H9 (cell line): Measurements from ENCODE around the gene RFNG. TPM values are rescaled to one million over a fixed set of nuclear protein-coding genes. Genes with fewer than 3 reads are reported as not detected.
A peak's percentile ranks its signal among the peaks of the same experiment; 100 is the strongest.

ENCODE experiments used
- DNase-seq: peaks from one replicate; pipeline ENCODE4 v3.0.0-alpha.2; 2017
- H2AFZ ChIP-seq: one replicate; pipeline ENCODE4 v1.6.1; 2013; ENCODE audit warnings: mild to moderate bottlenecking, low read length, control low read depth, moderate library complexity
- H2AK5ac ChIP-seq: 2 replicates; pipeline ENCODE4 v1.6.1; 2013; ENCODE audit warnings: low read length, control low read depth, mixed read lengths; ENCODE audit not compliant: insufficient read length
- H2BK120ac ChIP-seq: one replicate; pipeline ENCODE4 v1.6.1; 2013; ENCODE audit warnings: low read depth, mild to moderate bottlenecking, low read length, control low read depth, inconsistent platforms; ENCODE audit not compliant: poor library complexity, severe bottlenecking
- H2BK12ac ChIP-seq: 2 replicates; pipeline ENCODE4 v1.6.1; 2013; ENCODE audit warnings: low read length, control low read depth, mixed read lengths, low read depth; ENCODE audit not compliant: insufficient read length
- H2BK15ac ChIP-seq: 2 replicates; pipeline ENCODE4 v1.6.1; 2013; ENCODE audit warnings: low read depth, low read length, control low read depth
- H2BK20ac ChIP-seq: one replicate; pipeline ENCODE4 v1.6.1; 2013; ENCODE audit warnings: low read depth, mild to moderate bottlenecking, low read length, control low read depth, inconsistent platforms; ENCODE audit not compliant: poor library complexity, severe bottlenecking
- H2BK5ac ChIP-seq: 2 replicates; pipeline ENCODE4 v1.6.1; 2013; ENCODE audit warnings: low read length, control low read depth, mixed read lengths; ENCODE audit not compliant: insufficient read length
- H3K14ac ChIP-seq: 2 replicates; pipeline ENCODE4 v1.6.1; 2013; ENCODE audit warnings: low read length, control low read depth; ENCODE audit not compliant: insufficient read depth
- H3K18ac ChIP-seq: 2 replicates; pipeline ENCODE4 v1.6.1; 2013; ENCODE audit warnings: low read depth, mild to moderate bottlenecking, mixed read lengths, low read length, control low read depth; ENCODE audit not compliant: insufficient read length
- H3K23ac ChIP-seq: 2 replicates; pipeline ENCODE4 v1.6.1; 2013; ENCODE audit warnings: low read length, control low read depth, mixed read lengths, low read depth; ENCODE audit not compliant: insufficient read length
- H3K23me2 ChIP-seq: 2 replicates; pipeline ENCODE4 v1.6.1; 2013; ENCODE audit warnings: low read depth, mild to moderate bottlenecking, mixed read lengths, low read length, control low read depth; ENCODE audit not compliant: insufficient read length, poor library complexity, severe bottlenecking
- H3K27ac ChIP-seq: 2 replicates; pipeline ENCODE4 v1.5.1; 2013; ENCODE audit warnings: low read length, control low read depth, mixed read lengths, low read depth; ENCODE audit not compliant: insufficient read length
- H3K27me3 ChIP-seq: 2 replicates; pipeline ENCODE4 v1.6.1; 2013; ENCODE audit warnings: low read length, control low read depth, inconsistent platforms; ENCODE audit not compliant: insufficient read depth
- H3K4ac ChIP-seq: 2 replicates; pipeline ENCODE4 v1.6.1; 2013; ENCODE audit warnings: low read depth, mild to moderate bottlenecking, control low read depth, inconsistent platforms, low read length, moderate library complexity
- H3K4me1 ChIP-seq: 2 replicates; pipeline ENCODE4 v1.6.1; 2013; ENCODE audit warnings: low read length, control low read depth, inconsistent platforms; ENCODE audit not compliant: insufficient read depth
- H3K4me2 ChIP-seq: 2 replicates; pipeline ENCODE4 v1.6.1; 2013; ENCODE audit warnings: low read length, control low read depth, mixed read lengths; ENCODE audit not compliant: insufficient read length, insufficient read depth
- H3K56ac ChIP-seq: 2 replicates; pipeline ENCODE4 v1.6.1; 2013; ENCODE audit warnings: low read depth, mild to moderate bottlenecking, mixed read lengths, low read length, control low read depth; ENCODE audit not compliant: insufficient read length
- H3K79me1 ChIP-seq: 2 replicates; pipeline ENCODE4 v1.6.1; 2013; ENCODE audit warnings: low read depth, mild to moderate bottlenecking, moderate library complexity, low read length, control low read depth, inconsistent platforms; ENCODE audit not compliant: insufficient read depth, poor library complexity, severe bottlenecking
- H3K79me2 ChIP-seq: 2 replicates; pipeline ENCODE4 v1.6.1; 2013; ENCODE audit warnings: low read length, control low read depth, inconsistent platforms; ENCODE audit not compliant: insufficient read depth
- H3K9ac ChIP-seq: 2 replicates; pipeline ENCODE4 v1.6.1; 2013; ENCODE audit warnings: low read length, control low read depth, mixed read lengths; ENCODE audit not compliant: insufficient read length; ENCODE audit errors: extremely low read depth
- H3K9me3 ChIP-seq: one replicate; pipeline ENCODE4 v1.6.1; 2013; ENCODE audit warnings: low read depth, low read length, inconsistent platforms; ENCODE audit not compliant: control insufficient read depth
- H3T11ph ChIP-seq: one replicate; pipeline ENCODE4 v1.6.1; 2013; ENCODE audit warnings: mild to moderate bottlenecking, low read length, control low read depth, inconsistent platforms
- H4K20me1 ChIP-seq: one replicate; pipeline ENCODE4 v1.6.1; 2013; ENCODE audit not compliant: control insufficient read depth, insufficient read length, insufficient read depth
- H4K5ac ChIP-seq: 2 replicates; pipeline ENCODE4 v1.6.1; 2013; ENCODE audit warnings: low read depth, mild to moderate bottlenecking, mixed read lengths, low read length, control low read depth; ENCODE audit not compliant: insufficient read length
- H4K8ac ChIP-seq: replicated peaks from 2 replicates; pipeline ENCODE4 v1.6.1; 2013; ENCODE audit warnings: low read length, control low read depth, mixed read lengths, low read depth; ENCODE audit not compliant: insufficient read length
- H4K91ac ChIP-seq: 2 replicates; pipeline ENCODE4 v1.6.1; 2013; ENCODE audit warnings: low read depth, mild to moderate bottlenecking, moderate library complexity, mixed read lengths, low read length, control low read depth; ENCODE audit not compliant: insufficient read length
- H3K27ac Mint-ChIP-seq, 3 experiments: 2 replicates in 2 of 3; 3 replicates in 1 of 3; pipeline ENCODE4 v1.8.0; 2020 to 2021; ENCODE audit warnings: mixed read lengths in 3 of 3, mild to moderate bottlenecking in 1 of 3, moderate library complexity in 1 of 3
- H3K27me3 Mint-ChIP-seq: 2 replicates; pipeline ENCODE4 v1.8.0; 2021; ENCODE audit warnings: low read depth, mild to moderate bottlenecking, moderate library complexity, mixed read lengths
- H3K36me3 Mint-ChIP-seq, 3 experiments: 2 replicates in 2 of 3; 3 replicates in 1 of 3; pipeline ENCODE4 v1.8.0; 2020 to 2021; ENCODE audit warnings: low read depth in 3 of 3, mixed read lengths in 3 of 3; ENCODE audit not compliant: insufficient read depth in 1 of 3
- H3K4me1 Mint-ChIP-seq, 2 experiments: 2 replicates each; pipeline ENCODE4 v1.8.0; 2020; ENCODE audit warnings: mixed read lengths in 2 of 2
- H3K4me3 Mint-ChIP-seq, 2 experiments: 2 replicates in 1 of 2; 3 replicates in 1 of 2; pipeline ENCODE4 v1.8.0; 2020 to 2021; ENCODE audit warnings: mild to moderate bottlenecking in 2 of 2, mixed read lengths in 2 of 2, moderate library complexity in 1 of 2
- H3K9me3 Mint-ChIP-seq, 2 experiments: 2 replicates in 1 of 2; 3 replicates in 1 of 2; pipeline ENCODE4 v1.8.0; 2020; ENCODE audit warnings: mild to moderate bottlenecking in 2 of 2, mixed read lengths in 2 of 2, moderate library complexity in 1 of 2
- WGBS: extraction: QIAGEN DNeasy Blood & Tissue Kit; methylation state at CpG from one replicate; pipeline ENCODE4 v1.1.7; 2013; ENCODE audit warnings: missing lambda C conversion rate, low lambda C conversion rate, mixed read lengths; ENCODE audit not compliant: insufficient read length; ENCODE audit errors: extremely low coverage; 5-methylcytosine and 5-hydroxymethylcytosine counted together
- total RNA-seq: library from RNA; stranded (reverse); gene quantifications from 2 replicates; pipeline ENCODE4 v1.2.1, GENCODE V29; 2021
- TF ChIP-seq, protein P1 (sequence below): fragments of 200-600 bp; sonication (generic); conservative IDR thresholded peaks from 3 replicates; pipeline ENCODE4 v1.8.0; 2021; ENCODE audit warnings: antibody characterized with exemption, mild to moderate bottlenecking

Gene RFNG
- total RNA-seq, 1 experiment from 2014 or later: 34.0 TPM

GRCh38 chr17:82023447-82024241, 28.0 kb downstream of the RFNG start:
- peaks cover 0 to 2% of the 10 kb centered on the region in 2 experiments; a peak in 1 of 5 replicates for H3K9me3 Mint-ChIP-seq
- TF ChIP-seq, protein P1, sequence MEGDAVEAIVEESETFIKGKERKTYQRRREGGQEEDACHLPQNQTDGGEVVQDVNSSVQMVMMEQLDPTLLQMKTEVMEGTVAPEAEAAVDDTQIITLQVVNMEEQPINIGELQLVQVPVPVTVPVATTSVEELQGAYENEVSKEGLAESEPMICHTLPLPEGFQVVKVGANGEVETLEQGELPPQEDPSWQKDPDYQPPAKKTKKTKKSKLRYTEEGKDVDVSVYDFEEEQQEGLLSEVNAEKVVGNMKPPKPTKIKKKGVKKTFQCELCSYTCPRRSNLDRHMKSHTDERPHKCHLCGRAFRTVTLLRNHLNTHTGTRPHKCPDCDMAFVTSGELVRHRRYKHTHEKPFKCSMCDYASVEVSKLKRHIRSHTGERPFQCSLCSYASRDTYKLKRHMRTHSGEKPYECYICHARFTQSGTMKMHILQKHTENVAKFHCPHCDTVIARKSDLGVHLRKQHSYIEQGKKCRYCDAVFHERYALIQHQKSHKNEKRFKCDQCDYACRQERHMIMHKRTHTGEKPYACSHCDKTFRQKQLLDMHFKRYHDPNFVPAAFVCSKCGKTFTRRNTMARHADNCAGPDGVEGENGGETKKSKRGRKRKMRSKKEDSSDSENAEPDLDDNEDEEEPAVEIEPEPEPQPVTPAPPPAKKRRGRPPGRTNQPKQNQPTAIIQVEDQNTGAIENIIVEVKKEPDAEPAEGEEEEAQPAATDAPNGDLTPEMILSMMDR: no peak
- no peaks in the 10 kb centered on the region for H3K4me1 ChIP-seq
- no peak for DNase-seq
- H3K4ac ChIP-seq: no peak overlapping the region
- no peaks in the 10 kb centered on the region for H3K79me2 ChIP-seq
- H3K4me2 ChIP-seq: peak overlapping the region; percentile 52
- no peak overlapping the region for H2BK12ac ChIP-seq
- no CpG with 5 or more reads among the region's 55 CpGs for WGBS
- no peak overlapping the region for H2AFZ ChIP-seq
- H2AK5ac ChIP-seq: no peak overlapping the region
- no peak overlapping the region for H3K9ac ChIP-seq
- H3K27me3 ChIP-seq: no peaks in the 10 kb centered on the region
- no peak overlapping the region for H3K27ac ChIP-seq
- no peak overlapping the region for H4K8ac ChIP-seq
- H2BK120ac ChIP-seq: no peak overlapping the region
- peak overlapping the region; percentile 79 to 85 for H3K4me3 Mint-ChIP-seq
- no peak overlapping the region for H4K91ac ChIP-seq
- peaks cover 5% of the 10 kb centered on the region for H3K79me1 ChIP-seq
- no peak overlapping the region for H2BK20ac ChIP-seq
- H2BK5ac ChIP-seq: no peak overlapping the region
- H3K27ac Mint-ChIP-seq: no peak overlapping the region
- no peaks in the 10 kb centered on the region for H3K9me3 ChIP-seq
- H4K5ac ChIP-seq: no peak overlapping the region
- H3K36me3 Mint-ChIP-seq: peaks cover 3 to 8% (median 4%) of the 10 kb centered on the region in 3 experiments; a peak in 5 of 7 replicates
- no peaks in the 10 kb centered on the region; the same call in none of the 2 replicates for H3K27me3 Mint-ChIP-seq
- no peak overlapping the region for H2BK15ac ChIP-seq
- no peak overlapping the region for H3K18ac ChIP-seq
- no peak overlapping the region for H3T11ph ChIP-seq
- H3K23ac ChIP-seq: no peak overlapping the region
- peaks cover 5% of the 10 kb centered on the region for H3K23me2 ChIP-seq
- H3K4me1 Mint-ChIP-seq: peaks cover 7 to 16% of the 10 kb centered on the region in 2 experiments
- H3K56ac ChIP-seq: no peak overlapping the region
- H4K20me1 ChIP-seq: no peaks in the 10 kb centered on the region
- H3K14ac ChIP-seq: no peak overlapping the region; the same call in 1 of the 2 replicates
